ENCODE data around the gene INTS1. TPM values are rescaled to one million over a fixed set of nuclear protein-coding genes. Genes with fewer than 3 reads are reported as not detected.

The INTS1 gene
- total RNA-seq, 4 donors from 2014 or later: 45.9 to 70.6 (median 60.3) TPM

GRCh38 chr7:1535701-1536454 lies 31.7 kb upstream of the INTS1 start:
- DNase-seq (ENCODE audit: low spot score in 2 of 2): peak in 1 of 2 donors; percentile 87
- intact Hi-C loops (cut with DNase I; ENCODE audit: low total_unique reads): no loop called here
- 84 to 87% methylated on average over 36 to 38 of the region's 42 CpGs for WGBS, 2 donors
- no peak overlapping the region for H3K4me3 ChIP-seq (ENCODE audit: low read depth, poor library complexity, severe bottlenecking)
- TF ChIP-seq CTCF (IDR thresholded peaks at IDR 0.05): no peak
- no peak for TF ChIP-seq POLR2A (IDR thresholded peaks at IDR 0.05)

GRCh38 chr7:1535100-1535458 lies 30.9 kb upstream of the INTS1 start:
- WGBS, 2 donors: 66 to 84% methylated on average over 6 of the region's 6 CpGs
- H3K4me3 ChIP-seq (ENCODE audit: low read depth, poor library complexity, severe bottlenecking): no peak overlapping the region
- no peak for DNase-seq (ENCODE audit: low spot score in 2 of 2)
- intact Hi-C loops (cut with DNase I; ENCODE audit: low total_unique reads): no loop called here
- TF ChIP-seq POLR2A (IDR thresholded peaks at IDR 0.05): no peak
- no peak for TF ChIP-seq CTCF (IDR thresholded peaks at IDR 0.05)

- intact Hi-C loops (cut with DNase I; ENCODE audit: low total_unique reads): no loop called here
- no peak for TF ChIP-seq POLR2A (IDR thresholded peaks at IDR 0.05)
- no peak for TF ChIP-seq CTCF (IDR thresholded peaks at IDR 0.05)
- 86 to 88% methylated on average over 26 to 27 of the region's 30 CpGs for WGBS, 2 donors
- H3K4me3 ChIP-seq (ENCODE audit: low read depth, poor library complexity, severe bottlenecking): no peak overlapping the region
- peak in 1 of 2 donors; percentile 86 for DNase-seq (ENCODE audit: low spot score in 2 of 2)
These were observed 30.3 kb upstream of the INTS1 start for GRCh38 chr7:1534330-1535099.

GRCh38 chr7:1533547-1534329 lies 29.5 kb upstream of the INTS1 start:
- intact Hi-C loops (cut with DNase I; ENCODE audit: low total_unique reads): no loop called here
- H3K4me3 ChIP-seq (ENCODE audit: low read depth, poor library complexity, severe bottlenecking): no peak overlapping the region
- 50 to 53% methylated on average over 20 to 21 of the region's 24 CpGs for WGBS, 2 donors
- DNase-seq (ENCODE audit: low spot score in 2 of 2): peak in 1 of 2 donors; percentile 92
- TF ChIP-seq CTCF (IDR thresholded peaks at IDR 0.05) (no peak), POLR2A (IDR thresholded peaks at IDR 0.05) (no peak)

- WGBS, 2 donors: 16 to 18% methylated on average over 9 of the region's 9 CpGs
- intact Hi-C loops (cut with DNase I; ENCODE audit: low total_unique reads): no loop called here
- DNase-seq (ENCODE audit: low spot score in 2 of 2): no peak
- H3K4me3 ChIP-seq (ENCODE audit: low read depth, poor library complexity, severe bottlenecking): no peak overlapping the region
- no peak for TF ChIP-seq POLR2A (IDR thresholded peaks at IDR 0.05)
- no peak for TF ChIP-seq CTCF (IDR thresholded peaks at IDR 0.05)
These were observed 29.0 kb upstream of the INTS1 start for GRCh38 chr7:1533255-1533546.
